Progenitor cell of endocrine pancreas (in vitro differentiated cells): ENCODE measurements around the gene FKBP9. TPM values are rescaled to one million over a fixed set of nuclear protein-coding genes. Genes with fewer than 3 reads are reported as not detected.

Source experiments
- DNase-seq: peaks from one replicate; pipeline ENCODE4 v3.0.0; 2021; ENCODE audit warnings: low spot score; ENCODE audit not compliant: unreplicated experiment
- H3K27ac Mint-ChIP-seq: 2 replicates; pipeline ENCODE4 v1.8.0; 2021; ENCODE audit warnings: mild to moderate bottlenecking, moderate library complexity, mixed read lengths
- H3K27me3 Mint-ChIP-seq: 2 replicates; pipeline ENCODE4 v1.8.0; 2021; ENCODE audit warnings: mixed read lengths
- H3K36me3 Mint-ChIP-seq: 2 replicates; pipeline ENCODE4 v1.8.0; 2022; ENCODE audit warnings: mixed read lengths; ENCODE audit not compliant: insufficient read depth
- H3K4me1 Mint-ChIP-seq: 2 replicates; pipeline ENCODE4 v1.8.0; 2021; ENCODE audit warnings: low read depth, mixed read lengths
- H3K4me3 Mint-ChIP-seq: 2 replicates; pipeline ENCODE4 v1.8.0; 2021; ENCODE audit warnings: low read depth, mild to moderate bottlenecking, moderate library complexity, mixed read lengths
- H3K9me3 Mint-ChIP-seq: 2 replicates; pipeline ENCODE4 v1.8.0; 2021; ENCODE audit warnings: low read depth, mixed read lengths
- total RNA-seq: library from RNA; stranded (reverse); gene quantifications from 2 replicates; pipeline ENCODE4 v1.2.1, GENCODE V29; 2021
- TF ChIP-seq, protein P1 (sequence below): fragments of 200-600 bp; sonication (generic); IDR thresholded peaks from one replicate; pipeline ENCODE4 v1.5.0; 2021; ENCODE audit warnings: antibody characterized with exemption, mild to moderate bottlenecking; ENCODE audit not compliant: unreplicated experiment

Gene FKBP9
- total RNA-seq, 1 donor from 2014 or later, result 86.4 TPM

DNA sequence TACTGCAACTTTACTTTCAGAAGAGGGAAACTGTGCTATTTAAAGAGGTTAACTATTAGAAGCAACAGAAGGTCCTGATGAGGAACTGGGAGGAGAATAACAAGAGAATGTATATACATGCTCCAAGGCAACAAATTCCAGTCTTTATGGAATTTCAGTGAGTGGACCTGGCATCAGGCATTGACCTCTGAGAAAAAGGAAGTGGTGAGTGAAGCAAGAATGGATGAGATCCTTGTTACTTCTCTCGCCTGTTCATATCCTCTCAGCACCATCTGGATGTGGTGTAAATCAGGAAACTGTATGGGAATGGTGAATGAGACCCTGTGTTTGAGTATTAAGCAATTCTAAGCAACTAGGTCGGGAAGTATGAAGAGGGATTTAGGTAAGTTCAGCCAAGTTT lies 35.3 kb upstream of the FKBP9 start:
- H3K9me3 Mint-ChIP-seq, result no peaks in the 10 kb centered on the region
- H3K36me3 Mint-ChIP-seq, result peaks cover 23% of the 10 kb centered on the region
- H3K27me3 Mint-ChIP-seq, result no peaks in the 10 kb centered on the region
- peak overlapping the region; percentile 58 for H3K27ac Mint-ChIP-seq
- TF ChIP-seq, protein P1, sequence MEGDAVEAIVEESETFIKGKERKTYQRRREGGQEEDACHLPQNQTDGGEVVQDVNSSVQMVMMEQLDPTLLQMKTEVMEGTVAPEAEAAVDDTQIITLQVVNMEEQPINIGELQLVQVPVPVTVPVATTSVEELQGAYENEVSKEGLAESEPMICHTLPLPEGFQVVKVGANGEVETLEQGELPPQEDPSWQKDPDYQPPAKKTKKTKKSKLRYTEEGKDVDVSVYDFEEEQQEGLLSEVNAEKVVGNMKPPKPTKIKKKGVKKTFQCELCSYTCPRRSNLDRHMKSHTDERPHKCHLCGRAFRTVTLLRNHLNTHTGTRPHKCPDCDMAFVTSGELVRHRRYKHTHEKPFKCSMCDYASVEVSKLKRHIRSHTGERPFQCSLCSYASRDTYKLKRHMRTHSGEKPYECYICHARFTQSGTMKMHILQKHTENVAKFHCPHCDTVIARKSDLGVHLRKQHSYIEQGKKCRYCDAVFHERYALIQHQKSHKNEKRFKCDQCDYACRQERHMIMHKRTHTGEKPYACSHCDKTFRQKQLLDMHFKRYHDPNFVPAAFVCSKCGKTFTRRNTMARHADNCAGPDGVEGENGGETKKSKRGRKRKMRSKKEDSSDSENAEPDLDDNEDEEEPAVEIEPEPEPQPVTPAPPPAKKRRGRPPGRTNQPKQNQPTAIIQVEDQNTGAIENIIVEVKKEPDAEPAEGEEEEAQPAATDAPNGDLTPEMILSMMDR, result no peak
- no peaks in the 10 kb centered on the region for H3K4me1 Mint-ChIP-seq
- DNase-seq, result no peak
- H3K4me3 Mint-ChIP-seq, result no peak overlapping the region

- H3K9me3 Mint-ChIP-seq, result no peaks in the 10 kb centered on the region
- DNase-seq, result no peak
- H3K27me3 Mint-ChIP-seq, result no peaks in the 10 kb centered on the region
- TF ChIP-seq, protein P1, result no peak
- no peaks in the 10 kb centered on the region for H3K4me1 Mint-ChIP-seq
- H3K4me3 Mint-ChIP-seq, result no peak overlapping the region
- H3K36me3 Mint-ChIP-seq, result peaks cover 27% of the 10 kb centered on the region
- H3K27ac Mint-ChIP-seq, result no peak overlapping the region
Observed at GRCh38 chr7:32928785-32929298, 28.4 kb upstream of the FKBP9 start.

GRCh38 chr7:32929430-32930143 lies 27.7 kb upstream of the FKBP9 start:
- Mint-ChIP-seq H3K4me3 (no peak overlapping the region), H3K27ac (no peak overlapping the region), H3K36me3 (peaks cover 28% of the 10 kb centered on the region), H3K9me3 (no peaks in the 10 kb centered on the region), H3K4me1 (no peaks in the 10 kb centered on the region), H3K27me3 (no peaks in the 10 kb centered on the region)
- TF ChIP-seq, protein P1, result no peak
- no peak for DNase-seq

GRCh38 chr7:32930378-32930777 lies 26.9 kb upstream of the FKBP9 start:
- TF ChIP-seq, protein P1, result no peak
- Mint-ChIP-seq H3K27ac (no peak overlapping the region), H3K9me3 (no peaks in the 10 kb centered on the region), H3K36me3 (peaks cover 28% of the 10 kb centered on the region), H3K4me1 (no peaks in the 10 kb centered on the region), H3K4me3 (no peak overlapping the region), H3K27me3 (no peaks in the 10 kb centered on the region)
- DNase-seq, result no peak

DNA sequence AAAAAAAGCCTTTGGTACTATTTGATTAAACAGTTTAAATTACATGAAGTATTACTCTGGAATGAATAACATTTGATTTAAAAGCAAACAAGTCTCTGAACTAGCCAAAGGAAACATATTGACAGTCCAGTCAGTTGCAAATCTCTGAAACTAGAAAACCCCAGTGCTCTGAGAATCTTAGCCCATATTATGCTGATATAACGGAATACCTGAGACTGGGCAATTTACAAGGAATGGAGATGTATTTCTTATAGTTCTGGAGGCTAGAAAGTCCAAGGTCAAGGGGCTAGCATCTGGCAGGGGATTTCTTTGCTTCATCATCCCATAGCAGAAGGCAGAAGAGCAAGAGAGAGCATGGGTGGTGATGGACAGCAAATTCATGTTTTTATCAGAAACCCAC lies 21.7 kb upstream of the FKBP9 start:
- DNase-seq, result no peak
- peaks cover 17% of the 10 kb centered on the region for H3K36me3 Mint-ChIP-seq
- H3K27me3 Mint-ChIP-seq, result no peaks in the 10 kb centered on the region
- no peak overlapping the region for H3K27ac Mint-ChIP-seq
- H3K9me3 Mint-ChIP-seq, result no peaks in the 10 kb centered on the region
- peaks cover 5% of the 10 kb centered on the region for H3K4me1 Mint-ChIP-seq
- H3K4me3 Mint-ChIP-seq, result no peak overlapping the region
- TF ChIP-seq, protein P1, result no peak
